T-helper 2 cell treated with Interferon-gamma antibody and Interleukin-4, amounts not matched to agents 100 ng/mL and 5 ng/mL, for 36 hours (primary cell): ENCODE measurements around the gene ADRA2B. TPM values are rescaled to one million over a fixed set of nuclear protein-coding genes. Genes with fewer than 3 reads are reported as not detected.

Experiments
- intact Hi-C: fragments of 100-400 bp; cut with micrococcal nuclease; formaldehyde crosslinking; loops from one replicate; pipeline ENCODE4 v1.15.1; 2023
- total RNA-seq: library from RNA; stranded (reverse); gene quantifications from 2 replicates; pipeline ENCODE4 v1.2.3, GENCODE V29; 2022

ADRA2B gene
- total RNA-seq, 1 donor from 2014 or later = 0.07 TPM

DNA sequence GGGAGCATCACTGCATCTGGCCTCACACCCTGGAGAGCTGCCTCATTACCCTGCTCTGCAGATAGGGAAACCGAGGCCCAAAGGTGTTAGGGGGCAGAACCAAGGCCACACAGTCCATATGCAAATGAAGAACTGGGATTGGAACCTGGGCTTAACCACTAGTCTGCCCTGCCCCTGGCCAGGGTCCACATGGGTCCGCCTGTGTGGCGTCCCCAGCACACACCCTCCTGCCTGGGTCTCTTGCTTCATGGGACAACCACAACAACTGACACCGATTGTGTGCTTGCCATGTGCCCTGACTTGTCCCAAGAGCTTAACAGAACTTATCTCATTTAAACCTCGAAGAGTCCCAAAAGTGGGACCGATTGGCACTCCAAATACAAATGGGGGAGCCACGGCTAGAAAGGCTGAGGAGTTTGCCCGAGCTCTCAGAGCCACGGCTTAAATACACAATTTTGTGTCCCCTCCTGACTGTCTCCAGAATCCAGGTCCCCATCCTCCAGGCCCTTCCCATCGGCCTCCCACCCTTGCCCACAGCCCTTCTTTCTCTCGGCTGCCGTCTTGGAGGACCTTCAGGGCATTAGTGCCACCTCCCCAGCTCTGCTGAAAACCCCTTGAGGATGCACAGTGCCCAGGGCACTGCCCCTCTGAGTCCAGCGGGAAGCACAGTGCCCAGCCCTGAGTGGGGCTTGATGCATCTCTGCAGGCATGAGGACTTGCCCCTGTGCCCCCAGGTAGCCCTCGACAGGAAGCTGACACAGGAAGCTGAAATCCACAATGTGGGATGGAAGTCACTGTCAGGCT lies 34.6 kb upstream of the ADRA2B start:
- intact Hi-C loops = no loop called here

- intact Hi-C loops = no loop called here
Observed at GRCh38 chr2:96150007-96150640, 33.8 kb upstream of the ADRA2B start.

GRCh38 chr2:96148410-96149217 lies 32.2 kb upstream of the ADRA2B start:
- intact Hi-C loops = loop anchor here (1.0 to 10.0 kb wide), 4 partner anchors 8 to 339 kb away; partner anchors contain the start of gene ITPRIPL1

DNA sequence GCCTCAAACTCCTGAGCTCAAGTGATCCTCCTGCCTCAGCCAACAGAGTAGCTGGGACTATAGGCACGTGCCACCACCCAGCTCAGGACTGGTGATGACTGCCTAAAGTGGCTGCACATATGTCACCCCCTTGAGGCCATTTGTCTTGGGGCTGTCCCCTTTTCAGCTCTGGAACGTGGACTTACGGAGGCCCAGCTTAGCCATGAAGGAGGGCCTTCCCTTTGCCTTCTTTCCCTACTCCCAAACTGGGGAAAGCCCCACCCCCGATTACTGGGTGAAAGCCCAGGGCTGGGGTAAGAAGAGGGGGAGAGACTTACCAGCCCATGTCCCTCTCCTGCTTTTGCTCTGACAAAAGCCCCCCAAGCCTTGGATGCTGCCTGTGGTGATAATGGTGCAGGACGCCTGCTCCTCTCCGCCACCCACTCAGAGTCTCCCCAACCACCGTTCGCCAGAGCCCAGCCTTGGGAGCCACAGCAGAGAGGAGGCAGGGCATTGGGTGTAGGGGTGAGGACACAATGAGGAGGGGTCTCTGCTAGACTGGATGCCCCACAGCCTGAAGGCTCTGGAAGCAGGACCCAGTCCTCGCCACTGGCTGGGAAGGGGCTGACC lies 31.3 kb upstream of the ADRA2B start:
- intact Hi-C loops = loop anchor here (1.0 to 10.0 kb wide), 4 partner anchors 9 to 340 kb away; partner anchors contain the start of gene ITPRIPL1

DNA sequence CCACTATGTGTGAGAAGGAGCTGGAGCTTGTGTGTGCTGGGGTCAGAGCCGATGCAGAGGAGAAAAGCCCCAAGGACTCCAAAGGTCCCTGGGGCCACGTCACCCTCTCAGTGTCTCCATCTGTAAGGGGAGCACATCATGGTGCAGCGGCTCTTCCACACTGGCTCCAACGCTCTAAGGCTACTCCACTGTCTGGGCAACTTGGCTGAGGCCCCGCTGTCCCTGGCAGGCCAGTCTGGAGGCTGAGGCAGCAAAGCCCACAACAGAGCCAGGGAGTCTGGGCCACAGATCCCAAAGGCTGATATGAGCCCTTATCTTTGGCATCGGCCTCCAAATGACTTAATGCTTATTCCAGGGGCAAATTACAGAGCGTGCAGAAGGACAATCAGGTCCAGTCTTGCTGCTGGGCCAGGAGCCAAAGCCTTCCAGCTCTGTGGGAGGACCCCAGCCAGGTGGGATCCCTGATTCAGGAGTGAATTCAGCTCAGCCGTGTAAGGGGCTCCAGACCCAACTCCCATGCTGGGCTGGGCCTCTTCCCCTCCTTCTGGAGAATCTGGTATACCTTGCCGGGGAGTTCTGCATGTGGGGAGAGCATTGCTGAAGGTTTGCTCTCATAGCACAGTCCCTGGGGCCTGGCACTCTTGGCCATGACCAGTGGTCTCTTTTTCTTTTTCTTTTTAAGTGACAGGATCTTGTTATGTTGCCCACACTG lies 30.7 kb upstream of the ADRA2B start:
- intact Hi-C loops = loop anchor here (1.0 to 10.0 kb wide), 4 partner anchors 30 to 340 kb away; partner anchors contain the start of gene ITPRIPL1

DNA sequence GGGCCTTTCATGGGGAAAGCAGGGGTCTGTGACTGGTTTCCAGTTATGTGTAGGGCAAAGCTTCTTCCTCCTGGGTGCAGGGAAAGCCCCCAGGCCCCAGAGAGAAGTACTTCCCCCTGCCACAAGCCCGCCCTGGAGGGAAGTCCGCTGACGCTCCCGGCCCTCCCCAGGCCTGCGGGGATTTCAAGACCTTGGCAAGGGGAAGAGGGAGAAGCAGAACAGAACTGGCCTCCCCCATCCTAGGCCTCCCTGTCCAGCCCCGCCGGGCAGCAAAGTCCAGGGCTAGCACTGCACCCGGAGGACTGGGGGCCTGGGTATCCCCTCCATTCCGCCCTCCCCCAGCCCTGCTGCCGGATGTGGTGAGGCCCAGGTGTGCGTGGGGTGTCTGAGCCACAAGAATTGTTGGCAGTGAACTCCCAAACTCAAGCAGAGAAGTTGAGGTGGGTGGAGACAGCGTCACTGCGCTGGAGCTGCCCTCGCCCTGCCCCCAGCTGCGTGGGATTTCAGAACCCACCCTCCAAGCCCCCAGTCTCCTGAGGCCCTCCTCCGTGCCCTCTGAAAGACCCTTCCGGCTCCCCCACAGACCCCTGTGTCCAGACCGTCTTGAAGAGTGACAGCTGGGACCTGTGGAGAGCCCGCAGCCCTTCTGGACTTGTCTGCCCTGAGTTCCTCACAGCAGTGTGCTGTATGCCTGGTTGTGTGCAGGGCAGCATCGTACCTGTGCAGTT lies 29.9 kb upstream of the ADRA2B start:
- intact Hi-C loops = loop anchor here (1.0 to 10.0 kb wide), 4 partner anchors 29 to 341 kb away; partner anchors contain the start of gene ITPRIPL1

GRCh38 chr2:96145848-96146152 lies 29.4 kb upstream of the ADRA2B start:
- intact Hi-C loops = loop anchor here (1.0 to 10.0 kb wide), 8 partner anchors 19 to 392 kb away; partner anchors contain the start of genes CIAO1, ITPRIPL1 and STARD7

- intact Hi-C loops = loop anchor here (1.0 to 10.0 kb wide), 7 partner anchors 19 to 392 kb away; partner anchors contain the start of genes CIAO1, ITPRIPL1 and STARD7
Observed at GRCh38 chr2:96145036-96145847, 28.9 kb upstream of the ADRA2B start, which contains the start of gene DUSP2. DUSP2 (minus strand) TSS chr2:96145440; CDS start chr2:96145354, 86 bp downstream.

GRCh38 chr2:96144481-96145035 lies 28.2 kb upstream of the ADRA2B start:
- intact Hi-C loops = loop anchor here (1.0 to 10.0 kb wide), 7 partner anchors 20 to 393 kb away; partner anchors contain the start of genes CIAO1, ITPRIPL1 and STARD7

DNA sequence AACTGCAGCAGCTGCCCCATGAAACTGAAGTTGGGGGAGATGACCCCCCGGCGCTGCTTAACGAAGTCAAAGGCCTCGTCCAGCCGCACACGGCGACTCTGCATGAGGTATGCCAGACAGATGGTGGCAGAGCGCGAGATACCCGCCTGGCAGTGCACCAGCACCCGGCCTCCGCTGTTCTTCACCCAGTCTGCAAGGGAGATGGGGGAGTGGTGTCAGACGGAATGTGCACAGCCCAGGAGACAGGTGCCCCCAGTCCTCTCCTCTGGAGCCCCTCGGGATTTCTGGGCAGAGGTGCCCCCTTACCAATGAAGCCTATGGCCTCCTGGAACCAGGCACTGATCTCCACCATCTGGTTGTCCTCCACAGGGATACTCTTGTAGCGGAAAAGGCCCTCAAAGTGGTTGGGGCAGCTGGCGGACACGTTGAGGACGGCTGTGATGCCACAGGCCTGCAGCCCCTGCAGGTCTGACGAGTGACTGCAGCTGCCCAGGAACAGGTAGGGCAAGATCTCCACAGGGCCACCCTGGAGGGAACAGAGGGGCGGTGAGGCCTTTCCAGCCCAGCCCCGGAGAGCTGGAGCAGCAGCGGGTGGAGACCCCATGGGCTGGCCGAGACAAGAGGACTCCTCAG lies 27.6 kb upstream of the ADRA2B start:
- intact Hi-C loops = loop anchor here (10.0 kb wide), 1 partner anchor 181 kb away; the partner anchor contains the start of gene ITPRIPL1

DNA sequence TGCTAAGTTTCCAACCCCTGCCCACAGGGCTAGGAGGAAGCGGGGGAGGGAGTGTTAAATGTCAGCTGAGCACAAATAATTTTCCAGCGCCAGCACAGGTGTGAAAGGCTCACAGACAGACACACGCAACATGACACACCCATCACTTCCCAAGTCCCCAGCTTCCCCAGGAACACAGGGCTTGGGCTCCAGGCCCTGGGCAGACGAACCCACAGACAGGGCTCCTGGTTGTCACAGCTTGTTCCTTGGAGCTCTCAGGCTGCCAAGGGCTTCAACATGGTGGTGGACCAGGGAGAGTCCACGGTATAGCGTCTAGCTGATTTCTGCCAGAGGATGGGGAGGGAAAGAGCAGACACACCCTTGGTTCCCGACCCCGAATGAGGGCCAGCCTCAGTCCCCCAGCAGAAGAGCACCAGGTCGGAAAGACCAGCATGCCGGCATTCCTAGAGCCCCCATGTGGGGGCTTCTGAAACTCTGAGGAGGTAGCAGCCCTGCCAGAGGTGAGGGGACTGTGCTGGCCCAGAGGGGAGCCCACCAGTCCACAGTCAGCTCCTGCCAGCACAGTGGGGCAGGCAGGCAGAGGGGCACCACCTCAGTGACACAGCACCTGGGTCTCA lies 27.0 kb upstream of the ADRA2B start:
- intact Hi-C loops = loop anchor here (10.0 kb wide), 1 partner anchor 181 kb away; the partner anchor contains the start of gene ITPRIPL1

DNA sequence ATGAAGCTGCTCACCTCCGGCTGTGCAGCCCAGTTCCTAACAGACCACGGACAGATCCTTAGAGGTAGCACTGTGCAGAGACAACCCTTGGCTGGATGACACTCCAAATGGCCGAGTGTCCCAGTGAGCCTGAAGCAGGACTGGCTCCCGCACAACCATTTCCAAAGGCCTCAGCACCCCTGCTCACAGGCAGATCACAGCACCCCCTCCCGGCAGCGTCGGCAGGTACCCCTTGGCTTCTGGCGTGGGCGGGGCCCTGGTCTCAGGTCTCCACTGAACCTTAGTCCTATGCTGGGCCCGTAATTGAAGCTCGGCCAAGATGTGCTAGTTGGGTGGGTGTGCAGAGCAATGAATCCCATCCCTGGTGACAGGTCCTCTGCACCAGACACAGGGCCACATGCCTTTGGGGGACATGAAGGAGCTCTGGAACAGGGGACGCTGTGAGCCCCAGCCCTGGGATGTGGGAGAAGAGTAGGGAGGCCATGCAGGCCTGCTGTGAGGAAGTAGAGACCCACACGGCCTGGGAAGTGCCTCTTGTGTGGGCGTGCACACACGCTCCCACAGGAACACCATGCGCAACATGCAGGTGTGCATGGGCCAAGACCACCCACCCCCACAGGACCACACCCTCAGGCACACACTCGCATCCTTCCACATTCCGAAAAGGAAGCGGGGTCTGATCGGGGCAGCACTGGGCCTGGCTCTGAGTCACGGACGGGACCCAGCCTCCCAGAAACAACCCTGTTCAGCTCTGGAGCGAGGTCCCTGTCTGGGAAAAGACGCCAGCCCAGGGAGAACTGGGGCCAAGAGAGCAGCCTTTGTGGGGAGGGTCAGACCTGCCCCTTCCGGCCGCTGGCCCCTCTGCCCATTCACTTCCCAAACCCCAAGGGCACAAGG lies 26.1 kb upstream of the ADRA2B start:
- intact Hi-C loops = loop anchor here (10.0 kb wide), 1 partner anchor 182 kb away; the partner anchor contains the start of gene ITPRIPL1

DNA sequence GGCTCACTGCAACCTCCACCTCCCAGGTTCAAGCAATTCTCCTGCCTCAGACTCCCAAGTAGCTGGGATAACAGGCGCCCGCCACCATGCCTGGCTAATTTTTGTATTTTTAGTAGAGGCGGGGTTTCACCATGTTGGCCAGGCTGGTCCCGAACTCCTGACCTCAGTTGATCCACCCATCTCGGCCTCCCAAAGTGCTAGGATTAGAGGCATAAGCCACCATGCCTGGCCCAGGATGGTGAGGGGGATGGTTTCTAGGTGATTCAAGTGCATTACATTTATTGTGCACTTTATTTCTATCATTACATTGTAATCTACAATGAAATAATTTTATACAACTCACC lies 25.2 kb upstream of the ADRA2B start:
- intact Hi-C loops = loop anchor here (10.0 kb wide), 1 partner anchor 183 kb away; the partner anchor contains the start of gene ITPRIPL1

GRCh38 chr2:96140941-96141623 lies 24.7 kb upstream of the ADRA2B start:
- intact Hi-C loops = loop anchor here (10.0 kb wide), 1 partner anchor 184 kb away; the partner anchor contains the start of gene ITPRIPL1

- intact Hi-C loops = no loop called here
Observed at GRCh38 chr2:96139181-96139758, 22.9 kb upstream of the ADRA2B start.
